Endothelial cell of umbilical vein (primary cell): Measurements from ENCODE around the gene CLDN2. TPM values are rescaled to one million over a fixed set of nuclear protein-coding genes. Genes with fewer than 3 reads are reported as not detected.

Source experiments
- BruUV-seq: library from RNA; stranded (reverse); fragments of 400-500 nt; replicated peaks from 2 replicates; lab custom pipeline; 2021; lab: Mats Ljungman, UMichigan
- CTCF ChIA-PET: fragments of 300-600, 350-600 bp; sonication (Branson Sonifier 250); formaldehyde crosslinking; loops from one replicate; lab custom pipeline; 2021; ENCODE audit warnings: antibody characterized with exemption, inconsistent platforms; lab: Charles Lee
- POLR2A ChIA-PET: fragments of 300-600, 350-600 bp; sonication (Branson Sonifier 250); formaldehyde crosslinking; loops from one replicate; lab custom pipeline; 2021; ENCODE audit warnings: antibody characterized with exemption, inconsistent platforms; lab: Charles Lee
- DNase-seq: peaks from one replicate; pipeline ENCODE4 v3.0.0-alpha.2; 2011; ENCODE audit warnings: low read depth, low spot score
- FAIRE-seq: peaks from 2 replicates; lab custom pipeline; 2011; peaks lifted over from hg19 to GRCh38; lab: Jason Lieb, UNC
- H2AFZ ChIP-seq: 2 replicates; pipeline ENCODE4 v1.6.0; 2012; ENCODE audit warnings: low read depth, low read length, control low read depth, inconsistent platforms
- H3K27ac ChIP-seq: 2 replicates; pipeline ENCODE4 v1.5.1; 2011; ENCODE audit warnings: low read depth, mild to moderate bottlenecking, control low read depth, low read length, moderate library complexity; ENCODE audit not compliant: insufficient read depth
- H3K27me3 ChIP-seq, 2 experiments: 2 replicates each; pipeline versions ENCODE4 v1.6.0 to v1.6.1; 2011; ENCODE audit warnings: low read length in 2 of 2, mixed read lengths in 1 of 2; ENCODE audit not compliant: control insufficient read depth in 2 of 2, insufficient read depth in 2 of 2
- H3K36me3 ChIP-seq, 2 experiments: 2 replicates in 1 of 2; 3 replicates in 1 of 2; pipeline ENCODE4 v1.5.1; 2011; ENCODE audit warnings: low read length in 2 of 2, mild to moderate bottlenecking in 1 of 2, moderate library complexity in 1 of 2; ENCODE audit not compliant: control insufficient read depth in 2 of 2, insufficient read depth in 2 of 2; ENCODE audit errors: extremely low read depth in 1 of 2
- H3K4me1 ChIP-seq: 3 replicates; pipeline ENCODE4 v1.5.1; 2011; ENCODE audit warnings: mild to moderate bottlenecking, low read length; ENCODE audit not compliant: control insufficient read depth, insufficient read depth; ENCODE audit errors: extremely low read depth
- H3K4me2 ChIP-seq: 2 replicates; pipeline ENCODE4 v1.6.1; 2011; ENCODE audit warnings: low read length, control low read depth, mixed read lengths; ENCODE audit not compliant: insufficient read depth
- H3K4me3 ChIP-seq, 3 experiments: fragments of 200-600 bp in 1 of 3; sonication (generic), shearing (Covaris generic) in 1 of 3; replicated peaks in 1 of 3; 2 replicates each; pipeline ENCODE4 v1.5.1; 2011 to 2016; ENCODE audit warnings: control low read depth in 3 of 3, low read length in 3 of 3, mild to moderate bottlenecking in 2 of 3, inconsistent platforms in 1 of 3, low read depth in 1 of 3, moderate library complexity in 1 of 3; ENCODE audit not compliant: insufficient read depth in 1 of 3
- H3K79me2 ChIP-seq: 2 replicates; pipeline ENCODE4 v1.6.0; 2012; ENCODE audit warnings: low read length, inconsistent platforms; ENCODE audit not compliant: control insufficient read depth, insufficient read depth
- H3K9ac ChIP-seq: replicated peaks from 2 replicates; pipeline ENCODE3; 2011; ENCODE audit warnings: low read length, control low read depth; ENCODE audit not compliant: insufficient read depth; ENCODE audit errors: extremely low read depth
- H3K9me1 ChIP-seq: replicated peaks from 3 replicates; pipeline ENCODE4 v1.6.0; 2011; ENCODE audit warnings: mild to moderate bottlenecking, low read length; ENCODE audit not compliant: control insufficient read depth, insufficient read depth; ENCODE audit errors: extremely low read depth
- H3K9me3 ChIP-seq: replicated peaks from 2 replicates; pipeline ENCODE4 v1.5.1; 2012; ENCODE audit warnings: low read length, inconsistent platforms; ENCODE audit not compliant: control insufficient read depth, insufficient read depth
- H4K20me1 ChIP-seq: replicated peaks from 2 replicates; pipeline ENCODE3; 2011; ENCODE audit warnings: mild to moderate bottlenecking, low read length; ENCODE audit not compliant: control insufficient read depth, insufficient read depth; ENCODE audit errors: extremely low read depth
- CTCF ChIP-seq, 2 donors: IDR thresholded peaks; 1 replicate in 1 of 2; 2 replicates in 1 of 2; pipeline ENCODE4 v1.5.1; 2011; ENCODE audit warnings: low read length in 2 of 2, mild to moderate bottlenecking in 2 of 2, moderate library complexity in 2 of 2, control low read depth in 1 of 2, inconsistent platforms in 1 of 2, low read depth in 1 of 2; ENCODE audit not compliant: insufficient read depth in 1 of 2; ENCODE audit errors: extremely low read depth in 1 of 2
- EZH2 ChIP-seq: IDR thresholded peaks from 2 replicates; pipeline ENCODE4 v1.6.1; 2012; ENCODE audit warnings: borderline replicate concordance, low read depth, mild to moderate bottlenecking, moderate library complexity, low read length, inconsistent platforms; ENCODE audit not compliant: severe bottlenecking
- FOS ChIP-seq: IDR thresholded peaks from 2 replicates; pipeline ENCODE4 v1.6.1; 2011; ENCODE audit warnings: mild to moderate bottlenecking, low read length, moderate library complexity, borderline replicate concordance; ENCODE audit not compliant: insufficient read depth
- GATA2 ChIP-seq: IDR thresholded peaks from 2 replicates; pipeline ENCODE4 v1.7.0; 2011; ENCODE audit warnings: low read depth, mild to moderate bottlenecking, moderate library complexity, mixed read lengths, low read length; ENCODE audit not compliant: insufficient read length, insufficient read depth
- JUN ChIP-seq: IDR thresholded peaks from 2 replicates; pipeline ENCODE4 v1.6.1; 2011; ENCODE audit warnings: borderline replicate concordance, low read depth; ENCODE audit not compliant: insufficient read length, insufficient read depth
- MAX ChIP-seq: IDR thresholded peaks from 2 replicates; pipeline ENCODE4 v1.6.1; 2011; ENCODE audit not compliant: insufficient read depth, insufficient read length
- MYC ChIP-seq: IDR thresholded peaks from one replicate; pipeline ENCODE4 v1.6.1; 2011; ENCODE audit warnings: mild to moderate bottlenecking, low read depth, low read length
- POLR2A ChIP-seq: IDR thresholded peaks from 2 replicates; pipeline ENCODE4 v1.6.1; 2012; ENCODE audit warnings: low read depth, mild to moderate bottlenecking, control low read depth, low read length
- POLR2AphosphoS5 ChIP-seq: IDR thresholded peaks from 2 replicates; pipeline ENCODE4 v1.6.1; 2012; ENCODE audit warnings: low read depth, mild to moderate bottlenecking, control low read depth, low read length, moderate library complexity; ENCODE audit not compliant: insufficient read depth
- dilution Hi-C: fragments of 300-500 bp; cut with MboI; formaldehyde crosslinking; loops from one replicate; pipeline ENCODE4 v1.15.0; 2019; ENCODE audit warnings: low sequenced_read_pairs; ENCODE audit not compliant: extremely low pct_ligation_motif_present
- intact Hi-C: fragments of 100-400 bp; cut with micrococcal nuclease; formaldehyde crosslinking; loops from one replicate; pipeline ENCODE4 v1.10.0; 2022
- polyA plus RNA-seq, 4 experiments: library from polyadenylated mRNA; depleted of rRNA in 3 of 4; stranded (reverse) in 3 of 4; unstranded in 1 of 4; fragments of >200 nt; gene quantifications; 2 replicates each; pipeline versions ENCODE4 v1.2.1 to v1.2.3, GENCODE V29; 2011 to 2012; ENCODE audit warnings: missing spikeins in 1 of 4
- total RNA-seq: library from RNA; stranded (reverse); gene quantifications from 2 replicates; pipeline ENCODE4 v1.2.3, GENCODE V29; 2021

Gene CLDN2
- total and polyA plus RNA-seq, 2 donors (not counting 3 experiments of a cell fraction or from before 2014, with no cell fraction given), result not detected

GRCh38 chrX:106902684-106903083, 17.5 kb upstream of the CLDN2 start:
- CTCF ChIA-PET, result interaction anchor here (1.4 to 7.7 kb wide), 2 partner anchors 8 to 57 kb away, joined by 5 to 85 read pairs; no protein-coding TSS in a partner anchor
- Histone ChIP-seq H3K9ac (no peak overlapping the region), H4K20me1 (no peaks in the 10 kb centered on the region), H3K4me2 (no peak overlapping the region), H2AFZ (no peak overlapping the region), H3K27me3 (no peaks in the 10 kb centered on the region), H3K4me1 (no peaks in the 10 kb centered on the region), H3K4me3 (no peak overlapping the region), H3K36me3 (no peaks in the 10 kb centered on the region), H3K27ac (no peak overlapping the region), H3K79me2 (no peaks in the 10 kb centered on the region), H3K9me3 (no peaks in the 10 kb centered on the region), H3K9me1 (no peaks in the 10 kb centered on the region)
- dilution Hi-C loops, result no loop called here
- DNase-seq, result no peak
- no TSS peak for BruUV-seq
- POLR2A ChIA-PET, result no interaction called here
- intact Hi-C loops, result no loop called here
- no peak for TF ChIP-seq EZH2
- FAIRE-seq, result no peak

GRCh38 chrX:106903291-106903824, 16.8 kb upstream of the CLDN2 start, which contains the start of gene RIPPLY1:
RIPPLY1 (minus strand) TSS chrX:106903341; CDS start chrX:106903287, 54 bp downstream.
- TF ChIP-seq POLR2A (no peak), POLR2AphosphoS5 (no peak), EZH2 (no peak), FOS (no peak), GATA2 (no peak), CTCF (IDR thresholded peaks at IDR 0.05; ENCODE audit: extremely low read depth in 1 of 2, insufficient read depth in 1 of 2, low read depth in 1 of 2, low read length in 2 of 2) (no peak), JUN (no peak), MYC (no peak), MAX (no peak)
- Histone ChIP-seq H3K9me3 (no peaks in the 10 kb centered on the region), H3K27ac (no peak within 1 kb of the TSS), H3K4me3 (no peak within 1 kb of the TSS), H3K79me2 (no peaks in the 10 kb centered on the region), H4K20me1 (no peaks in the 10 kb centered on the region), H3K36me3 (no peaks in the 10 kb centered on the region), H3K27me3 (no peaks in the 10 kb centered on the region), H3K4me1 (no peaks in the 10 kb centered on the region), H2AFZ (no peak within 1 kb of the TSS), H3K9ac (no peak within 1 kb of the TSS), H3K9me1 (no peaks in the 10 kb centered on the region), H3K4me2 (no peak within 1 kb of the TSS)
- intact Hi-C loops, result no loop called here
- DNase-seq (no peak), FAIRE-seq (no peak)
- CTCF ChIA-PET, result interaction anchor here (1.4 to 7.7 kb wide), 3 partner anchors 9 to 57 kb away, joined by 4 to 85 read pairs (median 5); no protein-coding TSS in a partner anchor
- POLR2A ChIA-PET, result no interaction called here
- no TSS peak for BruUV-seq
- dilution Hi-C loops, result no loop called here
